DND-41 (cell line): ENCODE data around the gene ACAP3.

Source experiments
- EZH2 ChIP-seq: IDR thresholded peaks from 3 replicates; pipeline ENCODE4 v1.6.1; 2012; ENCODE audit warnings: borderline replicate concordance, low read depth, mild to moderate bottlenecking, moderate library complexity, low read length, inconsistent platforms; ENCODE audit not compliant: severe bottlenecking
- TF ChIP-seq, protein P1 (sequence below): IDR thresholded peaks from 2 replicates; pipeline ENCODE4 v1.5.1; 2012; ENCODE audit warnings: borderline replicate concordance, low read length, moderate library complexity, mild to moderate bottlenecking; ENCODE audit not compliant: poor library complexity, severe bottlenecking; ENCODE audit errors: extremely low read depth

DNA sequence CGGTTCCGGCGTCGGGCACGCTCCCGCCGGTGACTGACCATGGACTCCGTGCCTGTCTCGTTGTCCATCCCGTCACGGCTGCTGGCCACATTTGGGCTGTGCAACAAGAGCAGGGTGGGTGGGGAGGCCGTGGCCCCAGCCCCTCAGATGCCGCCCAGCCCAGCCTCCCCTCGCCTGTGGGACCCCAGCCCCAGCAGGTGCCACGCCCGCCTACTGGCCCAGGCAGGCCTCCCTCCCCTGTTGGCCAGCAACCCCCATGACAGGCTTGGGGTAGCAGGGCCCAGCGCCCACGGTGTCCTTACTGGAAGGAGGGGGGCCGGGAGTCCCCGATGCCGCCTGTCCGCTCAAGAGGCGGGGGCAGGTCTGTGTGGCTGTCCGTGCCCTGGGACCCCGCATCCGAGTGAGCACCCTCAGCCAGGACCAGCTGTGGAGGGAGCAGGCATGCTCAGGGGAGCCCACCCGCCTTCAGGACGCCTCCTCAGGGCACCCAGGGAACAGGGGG, 34.4 kb upstream of the ACAP3 start:
- TF ChIP-seq, protein P1, sequence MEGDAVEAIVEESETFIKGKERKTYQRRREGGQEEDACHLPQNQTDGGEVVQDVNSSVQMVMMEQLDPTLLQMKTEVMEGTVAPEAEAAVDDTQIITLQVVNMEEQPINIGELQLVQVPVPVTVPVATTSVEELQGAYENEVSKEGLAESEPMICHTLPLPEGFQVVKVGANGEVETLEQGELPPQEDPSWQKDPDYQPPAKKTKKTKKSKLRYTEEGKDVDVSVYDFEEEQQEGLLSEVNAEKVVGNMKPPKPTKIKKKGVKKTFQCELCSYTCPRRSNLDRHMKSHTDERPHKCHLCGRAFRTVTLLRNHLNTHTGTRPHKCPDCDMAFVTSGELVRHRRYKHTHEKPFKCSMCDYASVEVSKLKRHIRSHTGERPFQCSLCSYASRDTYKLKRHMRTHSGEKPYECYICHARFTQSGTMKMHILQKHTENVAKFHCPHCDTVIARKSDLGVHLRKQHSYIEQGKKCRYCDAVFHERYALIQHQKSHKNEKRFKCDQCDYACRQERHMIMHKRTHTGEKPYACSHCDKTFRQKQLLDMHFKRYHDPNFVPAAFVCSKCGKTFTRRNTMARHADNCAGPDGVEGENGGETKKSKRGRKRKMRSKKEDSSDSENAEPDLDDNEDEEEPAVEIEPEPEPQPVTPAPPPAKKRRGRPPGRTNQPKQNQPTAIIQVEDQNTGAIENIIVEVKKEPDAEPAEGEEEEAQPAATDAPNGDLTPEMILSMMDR = no peak
- no peak for TF ChIP-seq EZH2
